ENCODE measurements around the gene TPI1.
"Not testable (repeated sequence)": the region's sequence is repeated elsewhere in the genome, so short reads cannot be mapped to it uniquely, and the experiment has no call there.

Gene TPI1

GRCh38 chr12:6847676-6848075, 19.7 kb upstream of the TPI1 start:
- DNase-seq (ENCODE audit: low read depth, low spot score): no peak

GRCh38 chr12:6849427-6849826, 17.9 kb upstream of the TPI1 start:
- no peak for DNase-seq (ENCODE audit: low read depth, low spot score)

- no peak for DNase-seq (ENCODE audit: low read depth, low spot score)
Observed at GRCh38 chr12:6849976-6850560, 17.3 kb upstream of the TPI1 start.

GRCh38 chr12:6850796-6851152, 16.6 kb upstream of the TPI1 start:
- no peak for DNase-seq (ENCODE audit: low read depth, low spot score)

GRCh38 chr12:6851153-6851920, 16.0 kb upstream of the TPI1 start, which contains the start of gene CDCA3:
CDCA3 (minus strand) TSS chr12:6851286; CDS start chr12:6850952, 334 bp downstream.
- peak; percentile 77 for DNase-seq (ENCODE audit: low read depth, low spot score)

GRCh38 chr12:6851921-6852650, 15.2 kb upstream of the TPI1 start, which contains the start of gene USP5:
USP5 (plus strand) TSS chr12:6852150; CDS start chr12:6852180, 30 bp downstream.
- peak; percentile 93 for DNase-seq (ENCODE audit: low read depth, low spot score)

- peak; percentile 37 for DNase-seq (ENCODE audit: low read depth, low spot score)
Observed at GRCh38 chr12:6852651-6853354, 14.5 kb upstream of the TPI1 start.

GRCh38 chr12:6853626-6854025, 13.7 kb upstream of the TPI1 start:
- no peak for DNase-seq (ENCODE audit: low read depth, low spot score)

GRCh38 chr12:6854036-6854435, 13.3 kb upstream of the TPI1 start:
- no peak for DNase-seq (ENCODE audit: low read depth, low spot score)

- DNase-seq (ENCODE audit: low read depth, low spot score): no peak
Observed at GRCh38 chr12:6855322-6855721, 12.0 kb upstream of the TPI1 start.

GRCh38 chr12:6858799-6859198, 8.5 kb upstream of the TPI1 start:
- DNase-seq (ENCODE audit: low read depth, low spot score): no peak

GRCh38 chr12:6860116-6860515, 7.2 kb upstream of the TPI1 start:
- DNase-seq (ENCODE audit: low read depth, low spot score): no peak

GRCh38 chr12:6860942-6861341, 6.4 kb upstream of the TPI1 start:
- DNase-seq (ENCODE audit: low read depth, low spot score): no peak

- DNase-seq (ENCODE audit: low read depth, low spot score): no peak
Observed at GRCh38 chr12:6861391-6861790, 5.9 kb upstream of the TPI1 start.

- no peak for DNase-seq (ENCODE audit: low read depth, low spot score)
Observed at GRCh38 chr12:6863033-6863432, 4.3 kb upstream of the TPI1 start.

- DNase-seq (ENCODE audit: low read depth, low spot score): no peak
Observed at GRCh38 chr12:6863586-6864321, 3.6 kb upstream of the TPI1 start.

GRCh38 chr12:6865307-6865706, 2.0 kb upstream of the TPI1 start:
- DNase-seq (ENCODE audit: low read depth, low spot score): not testable (repeated sequence)

GRCh38 chr12:6866163-6866919, 990 bp upstream of the TPI1 start:
- no peak for DNase-seq (ENCODE audit: low read depth, low spot score)

GRCh38 chr12:6866920-6867412, 365 bp upstream of the TPI1 start:
- DNase-seq (ENCODE audit: low read depth, low spot score): no peak
